Measurements from ENCODE around the gene MSH6. TPM values are rescaled to one million over a fixed set of nuclear protein-coding genes. Genes with fewer than 3 reads are reported as not detected.
"Not testable (repeated sequence)": the region's sequence is repeated elsewhere in the genome, so short reads cannot be mapped to it uniquely, and the experiment has no call there.

MSH6 gene
- total RNA-seq, 1 experiment from 2014 or later: 124 TPM

- H3K4me2 ChIP-seq (ENCODE audit: low read depth, low read length, poor library complexity, severe bottlenecking); H3K36me3 ChIP-seq (ENCODE audit: insufficient read depth, low read length); H3K9me3 ChIP-seq (ENCODE audit: low read length); H3K4me3 ChIP-seq (ENCODE audit: low read length); DNase-seq; H3K27me3 ChIP-seq (ENCODE audit: low read length); H3K27ac ChIP-seq (ENCODE audit: low read length); H3K9ac ChIP-seq (ENCODE audit: low read length); H3K9me2 ChIP-seq (replicated peaks; ENCODE audit: insufficient read depth, low read length); H2AFZ ChIP-seq (ENCODE audit: low read length): not testable (repeated sequence)
- Histone ChIP-seq H3K79me2 (ENCODE audit: low read length) (peaks cover 99% of the 10 kb centered on the region), H4K20me1 (ENCODE audit: insufficient read depth, low read depth, low read length) (peaks cover 14% of the 10 kb centered on the region), H3K4me1 (ENCODE audit: low read length) (peaks cover 39% of the 10 kb centered on the region)
These were observed 70.3 kb downstream of the MSH6 start for GRCh38 chr2:47853067-47853777.

Small RNAs within 50 kb of the gene (small RNA-seq; reads per million reads assigned to genes)
- gene RF00026 (not detected), gene RPL36AP15 (0.16 reads per million)

Other genes with a start within 250 kb of the MSH6 start
- 64.5 and 107 TPM in 2 replicates for gene KCNK12, start 212.2 kb upstream of the MSH6 start, total RNA-seq (2014; rRNA removed; shearing (Covaris generic); ENCODE audit: low replicate concordance)
- 63.5 and 104 TPM in 2 replicates for gene FBXO11, start 123.4 kb downstream of the MSH6 start, total RNA-seq (2014; rRNA removed; shearing (Covaris generic); ENCODE audit: low replicate concordance)

All from Karpas-422 (cell line).